SK-N-SH treated with all-trans-retinoic acid at 6 μM for 48 hours (cell line): ENCODE data around the gene KCNMB1.

Source experiments
- ATAC-seq: fragments of 200-7000 bp; cut with Tn5 transposase; 3 replicates; pipeline ENCODE4 v1.9.1; 2020; ENCODE audit warnings: mild to moderate bottlenecking, moderate library complexity
- ARNTL ChIP-seq: fragments of 450-650 bp; formaldehyde crosslinking; IDR thresholded peaks from 2 replicates; pipeline ENCODE4 v1.5.0; 2020; ENCODE audit warnings: low read depth, mild to moderate bottlenecking, moderate library complexity, borderline replicate concordance
- BACH2 ChIP-seq: fragments of 250-450 bp; sonication (Bioruptor Pico); IDR thresholded peaks from 2 replicates; pipeline ENCODE4 v1.9.0; 2021; ENCODE audit warnings: mild to moderate bottlenecking, borderline replicate concordance
- CSDC2 ChIP-seq: fragments of 250-450 bp; sonication (Bioruptor Pico); IDR thresholded peaks from 2 replicates; pipeline ENCODE4 v1.5.0; 2020; ENCODE audit warnings: mild to moderate bottlenecking, moderate library complexity
- ESRRG ChIP-seq: fragments of 250-450 bp; sonication (Bioruptor Pico); IDR thresholded peaks from 2 replicates; pipeline ENCODE4 v1.6.1; 2021; ENCODE audit warnings: mild to moderate bottlenecking
- GLIS3 ChIP-seq: fragments of 250-450 bp; sonication (Bioruptor Pico); IDR thresholded peaks from 2 replicates; pipeline ENCODE4 v1.5.0; 2020; ENCODE audit warnings: mild to moderate bottlenecking, moderate library complexity
- PPARA ChIP-seq: fragments of 250-450 bp; sonication (Bioruptor Pico); IDR thresholded peaks from 2 replicates; pipeline ENCODE4 v1.5.0; 2020; ENCODE audit warnings: mild to moderate bottlenecking, borderline replicate concordance
- SNAI2 ChIP-seq: fragments of 250-450 bp; sonication (Bioruptor Pico); IDR thresholded peaks from 2 replicates; pipeline ENCODE4 v1.5.0; 2020; ENCODE audit warnings: mild to moderate bottlenecking, moderate library complexity
- TCF4 ChIP-seq: fragments of 250-450 bp; sonication (Bioruptor Pico); IDR thresholded peaks from 2 replicates; pipeline ENCODE4 v1.8.0; 2021; ENCODE audit warnings: mild to moderate bottlenecking, moderate library complexity, borderline replicate concordance
- TOX ChIP-seq: fragments of 250-450 bp; sonication (Bioruptor Pico); IDR thresholded peaks from 2 replicates; pipeline ENCODE4 v1.8.0; 2021; ENCODE audit warnings: mild to moderate bottlenecking, moderate library complexity, borderline replicate concordance
- ZC3H10 ChIP-seq: fragments of 250-450 bp; sonication (Bioruptor Pico); IDR thresholded peaks from 2 replicates; pipeline ENCODE4 v1.5.1; 2021; ENCODE audit warnings: mild to moderate bottlenecking, moderate library complexity
- ZNF565 ChIP-seq: fragments of 450-650 bp; formaldehyde crosslinking; conservative IDR thresholded peaks from 2 replicates; pipeline ENCODE4 v1.5.0; 2020; ENCODE audit warnings: low read depth, mild to moderate bottlenecking, moderate library complexity
- ZNF8 ChIP-seq: fragments of 450-650 bp; formaldehyde crosslinking; IDR thresholded peaks from 2 replicates; pipeline ENCODE4 v1.5.0; 2020; ENCODE audit warnings: mild to moderate bottlenecking, moderate library complexity
- TF ChIP-seq, protein P1 (sequence below): fragments of 250-450 bp; sonication (Bioruptor Pico); IDR thresholded peaks from 2 replicates; pipeline ENCODE4 v1.5.0; 2020; ENCODE audit warnings: mild to moderate bottlenecking, moderate library complexity
- TF ChIP-seq, protein P2 (sequence below): fragments of 250-450 bp; sonication (Bioruptor Pico); IDR thresholded peaks from 2 replicates; pipeline ENCODE4 v1.8.0; 2020; ENCODE audit warnings: mild to moderate bottlenecking, moderate library complexity, borderline replicate concordance
- TF ChIP-seq, protein P3 (sequence below): fragments of 250-450 bp; sonication (Bioruptor Pico); IDR thresholded peaks from 2 replicates; pipeline ENCODE4 v1.5.1; 2020; ENCODE audit warnings: low read depth, mild to moderate bottlenecking, moderate library complexity

KCNMB1 gene

DNA sequence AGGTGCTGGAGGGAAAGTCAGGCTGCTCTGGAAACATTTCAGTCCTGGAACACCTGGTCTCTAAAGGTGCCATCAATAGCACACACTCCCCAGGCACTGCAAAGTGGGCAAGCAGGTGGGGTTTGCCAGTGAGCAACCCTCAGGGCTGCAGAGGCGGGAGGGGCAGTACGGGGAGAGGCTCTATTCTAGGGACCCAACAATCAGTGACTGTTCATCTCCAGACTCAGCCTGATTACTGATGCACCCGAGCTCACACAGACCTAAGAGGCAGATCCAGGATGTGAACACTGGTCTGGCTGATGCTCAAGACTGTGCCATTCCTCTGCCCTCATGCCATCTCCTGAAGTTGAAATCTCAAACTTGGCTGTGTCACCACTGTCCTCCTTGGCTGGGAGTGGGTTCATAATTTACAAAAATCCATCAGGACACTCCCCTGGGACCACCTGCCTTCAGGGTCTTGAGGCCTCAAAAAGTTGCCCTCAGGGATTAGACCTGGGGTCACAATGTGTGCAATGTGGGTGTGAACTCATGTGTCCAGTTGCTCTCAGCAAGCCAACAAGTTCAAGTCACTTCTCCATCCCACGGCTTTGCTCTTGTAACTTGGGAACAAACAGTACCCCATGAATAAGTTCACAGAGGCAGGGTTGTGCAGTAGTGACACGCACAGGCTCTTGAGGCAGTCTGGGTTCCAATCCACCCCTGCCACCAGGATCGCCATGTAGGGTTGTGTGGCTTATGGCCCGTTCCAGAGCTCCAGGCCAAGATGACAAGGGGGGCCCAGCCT, 19.9 kb upstream of the KCNMB1 start:
- ATAC-seq, result no peak
- TF ChIP-seq ARNTL (CRISPR knock-in tag), result no peak
- TF ChIP-seq TOX (CRISPR knock-in tag), result no peak
- no peak for TF ChIP-seq TCF4
- no peak for TF ChIP-seq ESRRG (CRISPR knock-in tag)

DNA sequence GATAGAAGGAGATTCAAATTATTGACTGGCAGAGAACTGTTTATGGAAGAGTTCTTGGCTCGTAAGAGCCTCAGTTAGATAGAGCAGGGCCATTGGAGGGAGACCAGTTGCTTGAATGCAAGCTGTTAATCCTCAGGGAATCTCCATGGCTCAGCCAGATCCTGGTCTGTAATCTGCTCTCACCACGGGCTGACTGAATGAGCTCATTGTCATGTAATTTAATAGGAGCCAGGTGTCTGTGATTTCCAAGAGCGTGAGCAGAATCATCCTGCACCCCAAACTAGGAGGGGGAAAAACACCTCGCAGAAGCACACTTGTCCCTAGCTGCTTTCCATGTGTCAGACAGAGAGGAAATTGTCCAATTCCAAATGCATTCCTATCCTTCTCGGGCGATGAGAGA, 19.1 kb upstream of the KCNMB1 start:
- ATAC-seq, result 0 out of 3 replicates have a peak, but pooled peaks have one; percentile 33
- TF ChIP-seq, protein P1, sequence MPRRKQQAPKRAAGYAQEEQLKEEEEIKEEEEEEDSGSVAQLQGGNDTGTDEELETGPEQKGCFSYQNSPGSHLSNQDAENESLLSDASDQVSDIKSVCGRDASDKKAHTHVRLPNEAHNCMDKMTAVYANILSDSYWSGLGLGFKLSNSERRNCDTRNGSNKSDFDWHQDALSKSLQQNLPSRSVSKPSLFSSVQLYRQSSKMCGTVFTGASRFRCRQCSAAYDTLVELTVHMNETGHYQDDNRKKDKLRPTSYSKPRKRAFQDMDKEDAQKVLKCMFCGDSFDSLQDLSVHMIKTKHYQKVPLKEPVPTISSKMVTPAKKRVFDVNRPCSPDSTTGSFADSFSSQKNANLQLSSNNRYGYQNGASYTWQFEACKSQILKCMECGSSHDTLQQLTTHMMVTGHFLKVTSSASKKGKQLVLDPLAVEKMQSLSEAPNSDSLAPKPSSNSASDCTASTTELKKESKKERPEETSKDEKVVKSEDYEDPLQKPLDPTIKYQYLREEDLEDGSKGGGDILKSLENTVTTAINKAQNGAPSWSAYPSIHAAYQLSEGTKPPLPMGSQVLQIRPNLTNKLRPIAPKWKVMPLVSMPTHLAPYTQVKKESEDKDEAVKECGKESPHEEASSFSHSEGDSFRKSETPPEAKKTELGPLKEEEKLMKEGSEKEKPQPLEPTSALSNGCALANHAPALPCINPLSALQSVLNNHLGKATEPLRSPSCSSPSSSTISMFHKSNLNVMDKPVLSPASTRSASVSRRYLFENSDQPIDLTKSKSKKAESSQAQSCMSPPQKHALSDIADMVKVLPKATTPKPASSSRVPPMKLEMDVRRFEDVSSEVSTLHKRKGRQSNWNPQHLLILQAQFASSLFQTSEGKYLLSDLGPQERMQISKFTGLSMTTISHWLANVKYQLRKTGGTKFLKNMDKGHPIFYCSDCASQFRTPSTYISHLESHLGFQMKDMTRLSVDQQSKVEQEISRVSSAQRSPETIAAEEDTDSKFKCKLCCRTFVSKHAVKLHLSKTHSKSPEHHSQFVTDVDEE (CRISPR knock-in tag), result no peak
- TF ChIP-seq, protein P2, sequence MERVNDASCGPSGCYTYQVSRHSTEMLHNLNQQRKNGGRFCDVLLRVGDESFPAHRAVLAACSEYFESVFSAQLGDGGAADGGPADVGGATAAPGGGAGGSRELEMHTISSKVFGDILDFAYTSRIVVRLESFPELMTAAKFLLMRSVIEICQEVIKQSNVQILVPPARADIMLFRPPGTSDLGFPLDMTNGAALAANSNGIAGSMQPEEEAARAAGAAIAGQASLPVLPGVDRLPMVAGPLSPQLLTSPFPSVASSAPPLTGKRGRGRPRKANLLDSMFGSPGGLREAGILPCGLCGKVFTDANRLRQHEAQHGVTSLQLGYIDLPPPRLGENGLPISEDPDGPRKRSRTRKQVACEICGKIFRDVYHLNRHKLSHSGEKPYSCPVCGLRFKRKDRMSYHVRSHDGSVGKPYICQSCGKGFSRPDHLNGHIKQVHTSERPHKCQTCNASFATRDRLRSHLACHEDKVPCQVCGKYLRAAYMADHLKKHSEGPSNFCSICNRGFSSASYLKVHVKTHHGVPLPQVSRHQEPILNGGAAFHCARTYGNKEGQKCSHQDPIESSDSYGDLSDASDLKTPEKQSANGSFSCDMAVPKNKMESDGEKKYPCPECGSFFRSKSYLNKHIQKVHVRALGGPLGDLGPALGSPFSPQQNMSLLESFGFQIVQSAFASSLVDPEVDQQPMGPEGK (CRISPR knock-in tag), result no peak
- TF ChIP-seq, protein P3, sequence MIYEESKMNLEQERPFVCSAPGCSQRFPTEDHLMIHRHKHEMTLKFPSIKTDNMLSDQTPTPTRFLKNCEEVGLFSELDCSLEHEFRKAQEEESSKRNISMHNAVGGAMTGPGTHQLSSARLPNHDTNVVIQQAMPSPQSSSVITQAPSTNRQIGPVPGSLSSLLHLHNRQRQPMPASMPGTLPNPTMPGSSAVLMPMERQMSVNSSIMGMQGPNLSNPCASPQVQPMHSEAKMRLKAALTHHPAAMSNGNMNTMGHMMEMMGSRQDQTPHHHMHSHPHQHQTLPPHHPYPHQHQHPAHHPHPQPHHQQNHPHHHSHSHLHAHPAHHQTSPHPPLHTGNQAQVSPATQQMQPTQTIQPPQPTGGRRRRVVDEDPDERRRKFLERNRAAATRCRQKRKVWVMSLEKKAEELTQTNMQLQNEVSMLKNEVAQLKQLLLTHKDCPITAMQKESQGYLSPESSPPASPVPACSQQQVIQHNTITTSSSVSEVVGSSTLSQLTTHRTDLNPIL, result no peak
- TF ChIP-seq ZNF565 (CRISPR knock-in tag) (no peak), TOX (CRISPR knock-in tag) (no peak), ZC3H10 (CRISPR knock-in tag) (no peak), ARNTL (CRISPR knock-in tag) (no peak), CSDC2 (CRISPR knock-in tag) (no peak)

DNA sequence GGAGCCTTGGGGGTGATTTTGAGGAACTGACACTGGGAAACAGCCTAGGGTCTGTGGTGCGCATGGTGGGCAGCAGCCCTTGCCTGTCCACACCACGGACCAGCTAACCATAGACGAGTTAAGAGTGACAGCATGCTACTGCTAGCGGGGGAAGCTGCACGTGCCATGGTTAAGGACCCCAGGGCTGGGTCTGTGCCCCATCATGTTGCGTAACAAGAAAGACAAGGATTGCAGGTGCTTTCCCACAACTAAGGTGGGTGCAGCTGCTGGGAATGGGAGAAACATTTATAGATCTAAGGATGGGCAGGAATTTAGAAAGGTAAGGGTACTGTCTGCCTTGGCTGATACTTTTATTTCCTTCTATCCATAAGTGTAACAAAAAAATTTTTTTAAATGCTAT, 17.9 kb upstream of the KCNMB1 start:
- TF ChIP-seq, protein P2 (CRISPR knock-in tag), result no peak
- ATAC-seq, result no peak

DNA sequence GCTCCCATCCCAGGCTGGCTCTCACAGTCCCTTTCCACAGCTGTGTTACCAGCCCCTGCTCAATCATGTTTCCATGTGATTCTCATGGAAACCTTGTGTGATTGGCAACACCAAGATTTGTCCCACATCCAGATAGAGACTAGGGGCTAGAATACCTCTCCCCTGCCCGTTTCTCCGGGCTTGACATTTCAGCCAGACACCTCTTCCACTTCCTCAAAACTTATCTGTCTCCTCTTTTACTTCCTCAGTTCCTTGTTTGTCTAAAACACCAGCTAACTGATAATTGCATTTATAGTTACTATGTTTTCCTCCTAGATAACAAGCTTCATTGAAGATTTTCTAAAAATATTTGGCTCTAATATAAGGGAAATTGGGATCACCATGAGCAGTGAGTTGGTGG, 16.6 kb upstream of the KCNMB1 start:
- ATAC-seq, result no peak
- TF ChIP-seq ZNF8 (CRISPR knock-in tag), result no peak
- TF ChIP-seq TCF4, result no peak

DNA sequence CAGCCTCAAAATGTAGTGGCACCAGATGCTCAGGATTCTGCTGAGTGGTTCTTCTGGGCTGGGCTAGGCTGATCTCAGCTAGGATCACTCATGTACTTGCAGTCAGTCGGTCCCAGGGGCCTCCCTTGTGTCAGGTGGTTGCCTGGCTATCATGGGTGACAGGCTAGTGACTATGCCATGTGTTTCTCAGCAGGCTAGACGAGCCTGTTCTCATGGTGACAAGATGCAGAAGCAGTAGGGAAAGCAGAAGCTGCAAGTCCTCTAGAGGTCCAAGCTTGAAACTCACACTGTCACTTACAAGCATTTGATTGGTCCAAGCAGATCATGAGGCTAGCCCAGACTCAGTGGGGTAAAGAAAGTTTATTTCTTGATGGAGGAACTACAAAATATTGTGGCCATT, 15.2 kb upstream of the KCNMB1 start:
- TF ChIP-seq ZNF565 (CRISPR knock-in tag) (no peak), ZC3H10 (CRISPR knock-in tag) (no peak), SNAI2 (CRISPR knock-in tag) (no peak), PPARA (CRISPR knock-in tag) (no peak), GLIS3 (CRISPR knock-in tag) (no peak), TOX (CRISPR knock-in tag) (no peak), BACH2 (CRISPR knock-in tag) (no peak)
- TF ChIP-seq, protein P3, result no peak
- TF ChIP-seq, protein P1 (CRISPR knock-in tag), result no peak
- TF ChIP-seq, protein P2 (CRISPR knock-in tag), result no peak
- ATAC-seq, result no peak
